Naive thymus-derived CD4-positive, alpha-beta T cell (primary cell): ENCODE results near the gene GSC. TPM values are rescaled to one million over a fixed set of nuclear protein-coding genes. Genes with fewer than 3 reads are reported as not detected.

ENCODE experiments used
- ATAC-seq: fragments of 150-1000 bp; cut with Tn5 transposase; 2 replicates; pipeline ENCODE4 v1.10.0; 2021; ENCODE audit warnings: mild to moderate bottlenecking, moderate library complexity
- CTCF ChIA-PET: fragments of 350-600 bp; sonication (Branson Sonifier 250); formaldehyde crosslinking; loops from one replicate; lab custom pipeline; 2021; ENCODE audit warnings: antibody characterized with exemption; lab: Charles Lee
- POLR2A ChIA-PET: fragments of 350-600 bp; sonication (Branson Sonifier 250); formaldehyde crosslinking; loops from one replicate; lab custom pipeline; 2021; ENCODE audit warnings: antibody characterized with exemption, inconsistent platforms; lab: Charles Lee
- DNase-seq, 9 donors: peaks; one replicate each; pipeline versions ENCODE4 v3.0.0 to v3.0.0-alpha.2; 2020 to 2022; ENCODE audit warnings: mixed read lengths in 1 of 9
- H3K27ac ChIP-seq: one replicate; pipeline ENCODE4 v1.7.0; 2013; ENCODE audit warnings: mild to moderate bottlenecking, low read depth, low read length, moderate library complexity
- H3K27me3 ChIP-seq, 2 donors: one replicate each; pipeline ENCODE4 v1.7.0; 2013; ENCODE audit warnings: low read length in 2 of 2, mild to moderate bottlenecking in 2 of 2, moderate library complexity in 2 of 2; ENCODE audit not compliant: control insufficient read depth in 2 of 2, insufficient read depth in 2 of 2
- H3K36me3 ChIP-seq, 3 experiments: 1 replicate in 2 of 3; 2 replicates in 1 of 3; pipeline ENCODE4 v1.7.0; 2013; ENCODE audit warnings: low read length in 3 of 3, mild to moderate bottlenecking in 3 of 3, moderate library complexity in 1 of 3; ENCODE audit not compliant: insufficient read depth in 3 of 3, control insufficient read depth in 2 of 3
- H3K4me1 ChIP-seq, 2 donors: one replicate each; pipeline ENCODE4 v1.7.0; 2013; ENCODE audit warnings: low read length in 2 of 2, mild to moderate bottlenecking in 2 of 2, moderate library complexity in 1 of 2; ENCODE audit not compliant: control insufficient read depth in 2 of 2, insufficient read depth in 2 of 2
- H3K4me3 ChIP-seq: 2 replicates; pipeline ENCODE4 v1.7.0; 2013; ENCODE audit warnings: mild to moderate bottlenecking, low read length
- H3K9me3 ChIP-seq, 3 experiments: 1 replicate in 2 of 3; 2 replicates in 1 of 3; pipeline ENCODE4 v1.7.0; 2013; ENCODE audit warnings: low read length in 3 of 3; ENCODE audit not compliant: control insufficient read depth in 2 of 3
- H3K27ac Mint-ChIP-seq, 9 donors: one replicate each; pipeline ENCODE4 v1.8.0; 2020 to 2022; ENCODE audit warnings: mixed read lengths in 9 of 9, mild to moderate bottlenecking in 8 of 9, moderate library complexity in 5 of 9, inconsistent platforms in 2 of 9
- H3K27me3 Mint-ChIP-seq, 5 donors: one replicate each; pipeline ENCODE4 v1.8.0; 2021 to 2022; ENCODE audit warnings: mixed read lengths in 5 of 5, mild to moderate bottlenecking in 1 of 5
- H3K36me3 Mint-ChIP-seq, 5 donors: one replicate each; pipeline ENCODE4 v1.8.0; 2020 to 2022; ENCODE audit warnings: mixed read lengths in 5 of 5, mild to moderate bottlenecking in 3 of 5, inconsistent platforms in 1 of 5
- H3K4me1 Mint-ChIP-seq, 7 donors: one replicate each; pipeline ENCODE4 v1.8.0; 2020 to 2022; ENCODE audit warnings: mixed read lengths in 7 of 7, mild to moderate bottlenecking in 3 of 7, inconsistent platforms in 1 of 7
- H3K4me3 Mint-ChIP-seq, 10 donors: one replicate each; pipeline ENCODE4 v1.8.0; 2020 to 2022; ENCODE audit warnings: mild to moderate bottlenecking in 10 of 10, mixed read lengths in 10 of 10, moderate library complexity in 6 of 10, inconsistent platforms in 2 of 10
- H3K9me3 Mint-ChIP-seq, 11 donors: one replicate each; pipeline ENCODE4 v1.8.0; 2020 to 2022; ENCODE audit warnings: mixed read lengths in 11 of 11, mild to moderate bottlenecking in 4 of 11, inconsistent platforms in 1 of 11, moderate library complexity in 1 of 11
- intact Hi-C, 2 donors: fragments of 100-400 bp; cut with micrococcal nuclease; formaldehyde crosslinking; loops; one replicate each; pipeline ENCODE4 v1.15.1; 2023
- polyA plus RNA-seq, 2 donors: library from polyadenylated mRNA; unstranded; fragments of 300-500 nt; fragmentation: Illumina TruSeq; gene quantifications; one replicate each; pipeline ENCODE4 v1.2.3, GENCODE V29; 2021
- total RNA-seq, 6 experiments: library from RNA in 5 of 6; stranded (reverse) in 5 of 6; gene quantifications; 1 replicate in 5 of 6; 2 replicates in 1 of 6; pipeline ENCODE4 v1.2.3 and lab custom pipeline; 2021 to 2026

Gene GSC
- total and polyA plus RNA-seq, 7 experiments from 2014 or later: not detected

GRCh38 chr14:94768141-94768520 is 1.8 kb downstream of the GSC start:
- Mint-ChIP-seq H3K4me3 (peak overlapping the region in 9 of 10 donors; percentile 3 to 86 (median 63)), H3K4me1 (peaks cover 12 to 27% (median 21%) of the 10 kb centered on the region in 7 donors), H3K27me3 (peaks cover 70 to 89% (median 78%) of the 10 kb centered on the region in 5 donors), H3K27ac (no peak overlapping the region), H3K9me3 (peaks cover 0 to 2% (median 0%) of the 10 kb centered on the region in 11 donors), H3K36me3 (peaks cover 0 to 4% (median 0%) of the 10 kb centered on the region in 5 donors)
- Histone ChIP-seq H3K9me3 (no peaks in the 10 kb centered on the region), H3K27ac (no peak overlapping the region), H3K4me1 (no peaks in the 10 kb centered on the region), H3K27me3 (peaks cover 3 to 13% of the 10 kb centered on the region in 2 donors), H3K4me3 (no peak overlapping the region), H3K36me3 (no peaks in the 10 kb centered on the region)
- POLR2A ChIA-PET: no interaction called here
- intact Hi-C loops: no loop called here
- ATAC-seq: no peak
- no peak for DNase-seq
- CTCF ChIA-PET: no interaction called here

- DNase-seq (no peak), ATAC-seq (no peak)
- POLR2A ChIA-PET: no interaction called here
- intact Hi-C loops: no loop called here
- Histone ChIP-seq H3K4me3 (no peak overlapping the region), H3K4me1 (no peaks in the 10 kb centered on the region), H3K9me3 (no peaks in the 10 kb centered on the region), H3K27ac (no peak overlapping the region), H3K36me3 (no peaks in the 10 kb centered on the region), H3K27me3 (peaks cover 3 to 12% of the 10 kb centered on the region in 2 donors)
- H3K27ac Mint-ChIP-seq: no peak overlapping the region
- H3K4me3 Mint-ChIP-seq: peak overlapping the region in 4 of 10 donors; percentile 3 to 86 (median 41)
- peaks cover 12 to 27% (median 21%) of the 10 kb centered on the region in 7 donors for H3K4me1 Mint-ChIP-seq
- H3K27me3 Mint-ChIP-seq: peaks cover 73 to 88% (median 80%) of the 10 kb centered on the region in 5 donors
- peaks cover 0 to 4% (median 0%) of the 10 kb centered on the region in 5 donors for H3K36me3 Mint-ChIP-seq
- CTCF ChIA-PET: no interaction called here
- H3K9me3 Mint-ChIP-seq: peaks cover 0 to 1% (median 0%) of the 10 kb centered on the region in 11 donors
These were observed 2.5 kb downstream of the GSC start for GRCh38 chr14:94767321-94767878.

GRCh38 chr14:94764573-94764972 is 5.3 kb downstream of the GSC start:
- POLR2A ChIA-PET: no interaction called here
- Mint-ChIP-seq H3K27ac (no peak overlapping the region), H3K27me3 (peaks cover 59 to 83% (median 73%) of the 10 kb centered on the region in 5 donors), H3K9me3 (no peaks in the 10 kb centered on the region), H3K36me3 (no peaks in the 10 kb centered on the region), H3K4me3 (no peak overlapping the region), H3K4me1 (peaks cover 10 to 16% (median 11%) of the 10 kb centered on the region in 7 donors)
- Histone ChIP-seq H3K4me3 (no peak overlapping the region), H3K36me3 (no peaks in the 10 kb centered on the region), H3K4me1 (no peaks in the 10 kb centered on the region), H3K27ac (no peak overlapping the region), H3K9me3 (no peaks in the 10 kb centered on the region), H3K27me3 (peaks cover 0 to 7% of the 10 kb centered on the region in 2 donors)
- DNase-seq (no peak), ATAC-seq (no peak)
- CTCF ChIA-PET: no interaction called here
- intact Hi-C loops: no loop called here

- Histone ChIP-seq H3K27ac (no peak overlapping the region), H3K36me3 (no peaks in the 10 kb centered on the region), H3K4me1 (no peaks in the 10 kb centered on the region), H3K9me3 (no peaks in the 10 kb centered on the region), H3K27me3 (peaks cover 0 to 5% of the 10 kb centered on the region in 2 donors), H3K4me3 (no peak overlapping the region)
- intact Hi-C loops: no loop called here
- Mint-ChIP-seq H3K9me3 (no peaks in the 10 kb centered on the region), H3K4me1 (peaks cover 0 to 6% (median 0%) of the 10 kb centered on the region in 7 donors), H3K36me3 (no peaks in the 10 kb centered on the region), H3K27ac (peak overlapping the region in 1 of 9 donors; percentile 36), H3K27me3 (peaks cover 46 to 69% (median 59%) of the 10 kb centered on the region in 5 donors), H3K4me3 (no peak overlapping the region)
- ChIA-PET CTCF (no interaction called here), POLR2A (no interaction called here)
- ATAC-seq: no peak
- DNase-seq: no peak
These were observed 7.5 kb downstream of the GSC start for GRCh38 chr14:94762431-94762830.

- Mint-ChIP-seq H3K9me3 (no peaks in the 10 kb centered on the region), H3K36me3 (no peaks in the 10 kb centered on the region), H3K4me3 (no peak overlapping the region), H3K27ac (no peak overlapping the region), H3K27me3 (peaks cover 45 to 65% (median 54%) of the 10 kb centered on the region in 5 donors), H3K4me1 (peaks cover 0 to 1% (median 0%) of the 10 kb centered on the region in 7 donors)
- peaks cover 0 to 4% of the 10 kb centered on the region in 2 donors for H3K27me3 ChIP-seq
- ChIA-PET POLR2A (no interaction called here), CTCF (no interaction called here)
- H3K9me3 ChIP-seq: no peaks in the 10 kb centered on the region
- no peak overlapping the region for H3K27ac ChIP-seq
- DNase-seq: no peak
- H3K4me1 ChIP-seq: no peaks in the 10 kb centered on the region
- intact Hi-C loops: no loop called here
- H3K4me3 ChIP-seq: no peak overlapping the region
- no peaks in the 10 kb centered on the region for H3K36me3 ChIP-seq
- no peak for ATAC-seq
These were observed 7.9 kb downstream of the GSC start for GRCh38 chr14:94761997-94762377.

GRCh38 chr14:94761348-94761996 is 8.4 kb downstream of the GSC start:
- Mint-ChIP-seq H3K36me3 (no peaks in the 10 kb centered on the region), H3K4me3 (no peak overlapping the region), H3K9me3 (no peaks in the 10 kb centered on the region), H3K4me1 (no peaks in the 10 kb centered on the region), H3K27ac (no peak overlapping the region), H3K27me3 (peaks cover 41 to 60% (median 49%) of the 10 kb centered on the region in 5 donors)
- H3K9me3 ChIP-seq: no peaks in the 10 kb centered on the region
- CTCF ChIA-PET: no interaction called here
- H3K27me3 ChIP-seq: no peaks in the 10 kb centered on the region
- no peaks in the 10 kb centered on the region for H3K36me3 ChIP-seq
- no peak overlapping the region for H3K27ac ChIP-seq
- intact Hi-C loops: no loop called here
- ATAC-seq: no peak
- POLR2A ChIA-PET: no interaction called here
- H3K4me1 ChIP-seq: no peaks in the 10 kb centered on the region
- no peak for DNase-seq
- H3K4me3 ChIP-seq: no peak overlapping the region
